ENCODE results near the gene TBL1XR1.

- TF ChIP-seq CTCF (IDR thresholded peaks at IDR 0.05; ENCODE audit: poor library complexity) = no peak
- no peak for TF ChIP-seq EZH2 (IDR thresholded peaks at IDR 0.05; ENCODE audit: borderline replicate concordance)
Measured at GRCh38 chr3:176995946-176996345, 201.3 kb downstream of the TBL1XR1 start.
